Measurements from ENCODE around the gene PWWP2B.
"Not testable (repeated sequence)": the region's sequence is repeated elsewhere in the genome, so short reads cannot be mapped to it uniquely, and the experiment has no call there.

Gene PWWP2B

DNA sequence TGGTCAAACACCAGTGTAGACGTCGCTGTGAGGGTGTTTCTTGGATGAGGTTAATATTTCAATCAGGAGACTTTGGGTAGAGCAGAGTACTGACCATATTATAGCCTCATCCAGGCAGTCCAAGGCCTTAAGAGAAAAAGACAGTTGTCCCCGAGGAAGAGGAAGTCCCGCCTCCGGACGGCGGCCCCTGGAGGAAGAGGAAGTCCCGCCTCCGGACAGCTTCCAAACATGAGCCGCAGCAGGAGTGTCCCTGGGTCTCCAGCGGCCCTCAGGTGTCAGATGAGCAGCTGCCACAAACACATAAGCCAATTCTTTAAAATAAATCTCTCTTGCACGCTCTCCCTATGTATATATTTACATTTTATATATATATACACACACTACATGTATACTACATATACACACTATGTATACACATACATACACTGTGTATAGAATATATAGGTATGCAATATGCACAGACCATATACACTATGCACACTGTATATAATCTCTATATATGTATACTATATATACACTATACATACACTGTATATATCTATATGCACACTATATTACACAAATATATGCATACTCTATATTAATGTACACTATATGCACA, 37.5 kb downstream of the PWWP2B start:
- DNase-seq (ENCODE audit: low spot score), result peak; percentile 55

DNA sequence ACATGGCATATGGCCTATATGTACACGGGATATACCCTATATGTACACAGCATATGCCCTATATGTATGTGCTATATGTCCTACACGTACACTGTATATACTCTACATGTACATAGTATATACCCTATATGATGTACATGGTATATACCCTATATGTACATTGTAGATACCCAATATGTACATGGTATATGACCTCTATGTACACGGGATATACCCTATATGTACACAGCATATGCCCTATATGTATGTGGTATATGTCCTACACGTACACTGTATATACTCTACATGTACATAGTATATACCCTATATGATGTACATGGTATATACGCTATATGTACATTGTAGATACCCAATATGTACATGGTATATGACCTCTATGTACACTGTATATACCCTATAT, 38.3 kb downstream of the PWWP2B start:
- not testable (repeated sequence) for DNase-seq (ENCODE audit: low spot score)

DNA sequence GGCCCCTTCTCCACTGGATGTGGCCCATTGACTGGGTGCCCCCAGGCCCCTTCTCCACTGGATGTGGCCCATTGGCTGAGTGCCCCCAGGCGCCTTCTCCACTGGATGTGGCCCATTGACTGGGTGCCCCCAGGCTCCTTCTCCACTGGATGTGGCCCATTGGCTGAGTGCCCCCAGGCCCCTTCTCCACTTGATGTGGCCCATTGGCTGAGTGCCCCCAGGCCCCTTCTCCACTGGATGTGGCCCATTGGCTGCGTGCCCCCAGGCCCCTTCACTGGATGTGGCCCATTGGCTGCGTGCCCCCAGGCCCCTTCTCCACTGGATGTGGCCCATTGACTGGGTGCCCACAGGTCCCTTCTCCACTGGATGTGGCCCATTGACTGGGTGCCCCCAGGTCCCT, 39.1 kb downstream of the PWWP2B start:
- not testable (repeated sequence) for DNase-seq (ENCODE audit: low spot score)

DNA sequence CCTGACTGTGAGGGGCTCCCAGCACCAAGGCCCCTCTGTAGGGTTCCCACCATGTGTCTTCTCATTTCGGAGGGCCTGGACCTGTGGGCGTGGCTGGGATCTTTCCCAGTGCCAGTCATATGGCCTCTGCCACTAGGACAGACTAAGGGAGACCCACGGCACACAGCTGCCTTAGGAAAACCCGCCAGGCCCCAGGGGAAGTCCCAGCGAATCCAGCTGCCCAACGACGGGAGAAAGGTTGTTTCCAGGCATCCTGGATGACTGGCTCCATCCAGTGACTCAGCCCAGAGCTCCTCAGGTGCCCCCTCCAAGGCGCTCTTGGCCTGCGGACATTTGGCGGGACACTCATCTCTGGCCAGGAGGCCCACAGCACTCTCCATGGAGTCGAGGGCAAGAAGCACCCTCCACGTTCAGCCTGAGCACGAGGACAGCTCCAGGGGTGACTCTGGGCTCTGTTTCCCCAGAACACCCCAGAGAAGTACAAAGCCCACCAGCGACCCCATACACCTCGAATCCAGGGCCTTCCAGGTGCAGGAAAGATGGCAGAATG, 39.9 kb downstream of the PWWP2B start:
- no peak for DNase-seq (ENCODE audit: low spot score)

DNA sequence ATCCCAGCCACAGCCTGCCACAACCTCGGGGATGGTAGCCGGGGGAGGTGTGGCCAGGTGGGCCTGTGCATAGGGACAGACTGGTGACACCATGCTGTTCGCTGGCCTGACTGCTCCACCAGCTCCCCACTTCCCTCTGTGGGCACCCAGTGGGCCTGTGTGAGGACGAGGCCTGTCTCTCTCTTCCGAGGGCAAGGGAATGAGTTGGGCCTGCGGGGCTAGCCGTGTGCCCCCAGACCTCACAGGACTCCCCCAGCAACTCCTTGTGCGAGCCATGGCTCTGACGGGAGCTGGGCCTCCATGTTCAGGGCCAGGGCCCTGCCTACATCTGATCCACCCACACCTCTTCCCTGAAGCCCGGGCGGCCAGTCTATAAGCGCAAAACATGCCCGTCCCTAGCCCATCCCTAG, 40.5 kb downstream of the PWWP2B start:
- no peak for DNase-seq (ENCODE audit: low spot score)

DNA sequence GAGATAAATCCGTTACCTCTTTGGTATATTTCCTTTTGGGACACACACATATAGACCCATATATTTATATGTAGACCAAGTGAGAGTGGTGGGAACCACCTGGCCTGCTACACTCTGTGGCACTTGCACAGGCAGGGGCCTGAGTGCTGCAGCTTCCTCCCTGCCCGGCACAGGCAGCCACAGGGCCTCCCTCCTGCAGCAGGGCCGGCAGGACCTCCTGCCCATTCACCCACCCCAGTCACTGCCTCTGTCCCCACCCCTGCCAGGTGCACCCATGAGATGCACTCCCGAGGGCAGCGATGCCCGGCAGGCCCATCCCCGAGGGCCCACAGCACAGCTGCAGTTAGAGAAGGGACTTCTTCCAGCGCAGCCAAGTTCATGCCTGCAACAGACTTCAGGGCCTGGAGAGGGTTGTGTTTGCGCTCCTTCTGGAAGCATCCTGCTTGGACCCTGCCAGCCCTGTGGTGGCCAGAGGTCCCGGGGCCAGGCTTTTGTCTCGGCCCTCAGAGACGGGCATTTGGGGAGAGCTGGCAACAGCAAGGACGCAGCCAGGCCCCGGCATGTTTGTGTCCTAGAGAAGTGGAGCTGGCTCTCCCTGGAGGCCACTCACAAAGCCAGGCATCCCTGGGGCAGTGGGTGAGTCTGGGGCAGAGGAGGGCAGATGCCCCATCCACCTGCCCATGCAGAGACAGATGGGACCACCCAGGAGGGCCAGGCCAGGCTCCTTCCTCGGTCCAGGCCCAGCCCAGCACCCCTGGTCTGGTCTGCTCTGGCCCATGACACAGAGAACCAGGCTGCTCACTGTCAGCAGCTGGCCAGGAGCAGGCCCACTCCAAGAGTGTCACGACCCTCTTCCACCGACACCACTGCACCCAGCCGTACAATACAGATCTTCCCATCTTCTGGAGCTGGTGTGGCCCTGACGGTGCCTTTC, 41.4 kb downstream of the PWWP2B start:
- DNase-seq (ENCODE audit: low spot score), result no peak

DNA sequence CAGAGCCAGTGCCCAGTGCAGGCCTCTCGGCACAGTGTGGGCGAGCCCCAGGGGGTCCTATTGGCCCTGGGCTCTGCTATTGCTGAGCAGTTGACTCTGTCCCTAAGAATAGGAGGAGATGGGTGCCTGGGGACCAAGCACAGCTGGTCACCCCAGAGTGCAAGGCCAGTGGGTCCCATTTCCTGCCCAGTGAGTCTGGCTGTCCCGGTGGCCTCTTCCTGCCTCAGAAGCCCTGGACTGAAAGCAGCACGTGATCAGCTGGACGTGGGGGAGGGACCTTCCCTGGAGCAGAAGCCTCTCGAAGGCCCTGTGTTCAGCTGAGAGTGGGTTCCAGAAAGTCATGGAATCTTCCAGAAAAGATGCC, 42.0 kb downstream of the PWWP2B start:
- no peak for DNase-seq (ENCODE audit: low spot score)

DNA sequence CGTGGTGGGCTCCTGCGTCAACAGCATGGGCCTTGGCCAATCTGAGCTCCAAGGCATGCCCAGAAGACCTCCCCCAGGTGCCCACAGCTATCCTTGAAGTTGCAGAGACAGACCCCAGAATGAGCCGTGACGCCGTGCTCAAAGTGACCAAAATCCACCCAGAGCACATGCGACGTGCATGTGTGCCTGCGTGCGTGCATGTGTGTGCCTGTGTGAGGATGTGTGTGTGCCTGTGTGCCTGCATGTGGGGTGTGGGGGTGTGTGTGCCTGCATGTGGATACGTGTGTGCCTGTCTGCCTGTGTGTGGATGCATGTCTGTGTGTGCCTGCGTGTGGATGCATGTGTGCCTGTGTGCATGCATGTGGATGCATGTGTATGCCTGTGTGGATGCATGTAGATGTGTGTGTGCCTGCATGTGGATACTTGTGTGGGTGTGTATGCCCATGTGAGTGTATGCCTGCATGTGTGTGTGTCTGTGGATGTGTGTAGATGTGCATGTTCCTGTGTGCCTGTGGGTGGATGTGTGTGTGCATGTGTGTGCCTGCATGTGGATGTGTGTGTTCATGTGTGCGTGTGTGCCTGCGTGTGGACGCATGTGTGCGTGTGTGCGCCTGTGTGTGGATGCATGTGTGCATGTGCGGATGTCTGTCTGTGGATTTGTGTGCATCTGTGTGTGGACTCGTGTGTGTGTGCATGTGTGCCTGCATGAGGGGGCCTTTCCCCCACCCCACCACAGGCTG, 42.6 kb downstream of the PWWP2B start:
- DNase-seq (ENCODE audit: low spot score), result no peak

DNA sequence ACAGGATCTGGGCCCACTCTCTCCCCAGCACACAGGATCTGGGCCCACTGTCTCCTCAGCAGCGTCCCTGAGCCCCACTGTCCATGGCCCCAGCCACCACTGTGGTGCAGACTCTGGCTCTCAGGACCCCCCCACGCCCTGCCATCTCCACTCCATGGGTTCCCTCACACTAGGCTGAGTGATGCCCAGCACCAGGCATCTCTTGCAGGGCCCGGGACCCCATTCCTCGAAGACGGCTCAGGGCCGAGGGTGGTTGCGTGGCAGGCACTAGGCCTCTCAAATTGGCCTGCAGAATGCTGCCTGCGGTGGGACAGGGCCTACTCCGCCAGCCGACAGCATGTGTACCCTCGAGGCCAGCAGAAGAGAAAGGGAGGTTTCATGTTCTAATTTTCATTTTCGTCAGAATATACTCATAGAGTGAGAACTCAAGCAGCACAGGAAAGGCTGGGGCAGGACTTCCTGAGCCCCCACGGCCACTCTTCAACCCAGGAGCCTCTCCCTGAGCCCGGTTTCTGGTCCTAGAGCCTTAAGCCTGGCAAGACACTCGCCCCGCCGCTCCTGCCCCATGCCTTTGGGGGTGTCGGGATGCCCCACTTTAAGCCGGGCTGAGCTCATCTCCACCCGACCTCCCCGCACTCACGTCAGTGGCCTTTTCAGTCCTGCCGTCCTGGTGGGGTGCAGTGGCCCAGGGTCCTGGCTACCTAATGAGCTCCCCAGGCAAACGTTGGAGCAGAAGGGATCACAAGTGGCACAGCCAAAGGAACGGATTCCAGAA, 44.0 kb downstream of the PWWP2B start:
- DNase-seq (ENCODE audit: low spot score), result no peak

DNA sequence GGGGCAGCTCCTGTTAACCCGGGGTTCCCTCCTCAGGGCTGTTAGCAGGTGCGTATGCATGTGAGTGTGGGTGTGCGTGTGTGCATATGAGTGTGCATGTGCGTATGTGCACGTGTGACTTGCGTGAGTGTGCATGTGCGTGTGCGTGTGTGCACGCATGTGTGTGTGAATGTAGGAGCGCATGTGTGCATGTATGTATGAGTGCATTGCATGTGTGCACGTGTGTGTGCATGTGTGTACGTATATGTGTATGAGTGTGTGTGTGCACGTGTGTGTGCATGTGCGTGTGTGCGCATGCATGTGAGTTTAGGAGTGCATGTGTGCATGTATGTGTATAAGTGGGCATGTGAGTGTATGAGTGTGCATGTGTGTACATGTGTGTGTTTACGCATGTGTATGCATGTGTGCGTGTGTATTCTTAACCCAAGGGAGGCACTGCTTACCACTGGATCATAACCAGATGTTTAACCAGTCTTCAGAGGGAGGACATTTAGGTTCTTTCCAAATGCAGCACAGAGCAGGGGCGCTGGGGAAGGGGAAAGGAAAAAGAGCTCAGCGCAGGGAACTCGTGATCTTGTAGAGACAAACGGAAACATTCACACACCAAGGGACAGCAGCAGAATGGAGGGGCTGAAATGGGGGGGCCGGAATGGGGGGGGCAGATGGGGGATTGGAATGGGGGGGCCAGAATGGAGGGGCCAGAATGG, 45.0 kb downstream of the PWWP2B start:
- DNase-seq (ENCODE audit: low spot score), result no peak

DNA sequence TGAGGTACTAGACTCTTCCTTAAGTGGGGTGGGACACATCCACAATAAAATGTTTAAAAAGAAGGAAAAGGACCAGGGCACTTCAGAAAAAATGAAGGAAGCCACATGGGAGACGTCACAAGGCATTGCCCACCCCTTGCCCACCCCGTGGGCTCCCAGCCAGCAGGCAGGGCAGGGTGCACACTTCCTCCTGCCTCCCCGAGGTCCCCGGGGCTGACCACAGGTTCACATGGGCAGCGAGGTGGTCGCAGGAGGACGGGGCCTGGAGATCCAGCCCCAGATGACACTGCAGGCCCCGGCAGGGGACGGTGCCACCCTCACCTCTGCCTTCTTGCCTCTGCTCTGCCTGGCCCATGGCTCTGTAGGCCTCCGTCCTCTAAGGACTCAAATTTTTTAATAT, 45.6 kb downstream of the PWWP2B start:
- DNase-seq (ENCODE audit: low spot score), result no peak

DNA sequence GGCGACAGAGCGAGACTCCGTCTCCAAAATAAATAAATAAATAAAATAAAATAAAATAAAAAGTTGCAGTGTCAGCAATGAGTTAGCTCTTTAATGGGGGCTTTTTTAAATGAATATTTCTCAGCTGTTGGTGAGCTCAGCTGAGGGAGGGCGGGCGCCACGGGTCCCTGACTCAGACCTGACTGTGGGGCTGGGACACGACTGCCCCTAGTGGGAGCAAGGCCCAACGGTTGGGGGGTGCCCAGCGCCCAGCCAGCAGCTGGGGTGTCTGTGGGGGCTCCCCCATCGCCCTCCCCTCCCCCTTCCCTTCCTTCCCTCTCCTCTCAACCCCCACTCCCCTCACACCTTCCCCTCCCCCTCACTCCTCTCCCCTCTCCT, 46.6 kb downstream of the PWWP2B start:
- DNase-seq (ENCODE audit: low spot score), result peak; percentile 79

DNA sequence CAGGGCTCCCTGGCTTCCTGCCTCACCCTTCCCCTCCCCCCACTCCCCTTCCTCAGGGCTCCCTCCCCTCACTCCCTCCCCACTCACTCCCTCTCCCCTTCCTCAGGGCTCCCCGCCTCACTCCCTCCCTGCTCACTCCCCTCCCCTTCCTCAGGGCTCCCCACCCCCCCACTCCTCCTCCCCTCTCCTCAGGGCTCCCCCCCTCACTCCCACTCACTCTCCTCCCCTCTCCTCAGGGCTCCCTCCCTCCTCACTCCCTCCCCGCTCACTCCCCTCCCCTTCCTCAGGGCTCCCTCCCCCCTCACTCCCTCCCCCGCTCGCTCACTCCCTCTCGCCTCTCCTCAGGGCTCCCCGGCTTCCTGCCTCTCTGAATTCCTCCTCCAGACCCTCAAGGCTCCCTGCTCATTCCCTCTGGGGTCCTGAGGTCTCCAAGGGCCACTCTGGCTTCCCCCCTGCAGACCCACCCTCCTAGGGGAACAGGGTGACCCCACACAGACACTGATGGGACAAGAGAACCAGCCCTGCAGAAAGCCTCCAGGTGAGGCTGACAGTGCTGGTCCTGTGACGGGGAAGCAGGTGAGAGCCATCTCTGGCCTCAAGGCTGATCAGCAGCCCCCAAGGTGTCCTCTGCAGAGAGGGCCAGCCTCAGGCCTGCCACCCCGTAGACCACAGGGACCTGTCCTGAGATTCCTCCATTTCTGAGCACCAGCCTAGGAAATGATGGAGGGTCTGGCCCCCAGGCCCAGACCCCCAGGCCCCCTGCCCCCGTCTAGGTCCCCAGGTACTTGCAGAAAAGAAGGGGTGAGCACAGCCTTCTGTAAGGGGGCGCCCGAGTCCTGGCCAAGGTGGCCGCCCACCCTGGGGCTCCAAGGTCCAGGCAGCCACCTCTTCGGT, 47.2 kb downstream of the PWWP2B start:
- no peak for DNase-seq (ENCODE audit: low spot score)

DNA sequence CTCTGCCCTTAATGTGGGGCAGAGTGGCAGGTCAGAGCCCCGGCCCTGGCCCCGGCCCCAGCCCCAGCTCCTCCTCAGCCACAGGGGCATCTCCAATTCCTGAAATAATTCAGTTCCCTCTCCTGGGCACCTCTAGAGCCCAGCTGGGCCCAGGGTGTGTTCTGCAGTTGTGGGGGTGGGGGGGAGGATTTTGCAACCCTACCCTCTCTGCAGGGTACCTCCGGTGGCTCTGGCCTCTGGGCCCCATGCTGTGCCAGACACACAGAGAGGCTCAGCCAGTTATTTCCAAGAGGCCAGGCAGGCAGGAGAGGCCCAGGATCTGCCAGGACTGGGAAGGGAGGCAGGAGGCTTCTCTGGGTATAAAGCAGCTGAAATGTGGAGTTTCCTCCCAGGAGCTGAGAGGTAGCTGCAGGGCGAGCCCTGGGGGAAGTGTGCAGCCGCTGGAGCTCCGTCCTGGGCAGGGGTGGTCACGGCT, 47.9 kb downstream of the PWWP2B start:
- no peak for DNase-seq (ENCODE audit: low spot score)

DNA sequence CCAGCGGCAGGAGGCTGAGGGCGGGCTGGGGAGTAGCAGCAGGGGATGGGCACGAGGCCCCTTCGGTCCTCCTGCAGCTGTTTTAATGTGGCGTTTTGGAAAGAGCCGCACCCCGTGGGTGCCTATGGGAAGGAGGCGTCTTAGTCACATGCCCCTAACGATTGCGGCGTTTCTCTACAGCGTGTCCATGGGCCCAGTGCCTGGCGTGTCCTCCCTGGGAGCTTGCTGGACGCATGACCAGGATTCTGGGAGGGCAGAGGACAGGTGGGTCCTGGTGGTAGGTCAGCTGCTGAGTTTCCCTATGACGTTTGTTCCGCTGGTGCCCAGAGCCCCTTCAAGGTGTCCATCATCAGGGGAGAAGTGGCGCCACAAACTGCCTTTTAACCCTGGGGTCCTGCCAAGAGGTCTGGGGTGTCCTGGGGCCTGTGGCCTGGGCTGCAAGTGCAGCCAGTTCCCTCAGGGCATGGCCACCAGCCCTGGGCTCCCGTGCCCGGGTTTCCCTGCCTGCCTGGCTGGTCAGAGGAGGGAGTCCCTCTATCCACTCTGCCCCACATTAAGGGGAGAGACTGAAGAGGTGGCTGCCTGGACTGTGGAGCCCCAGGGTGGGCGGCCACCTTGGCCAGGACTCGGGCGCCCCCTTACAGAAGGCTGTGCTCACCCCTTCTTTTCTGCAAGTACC, 48.7 kb downstream of the PWWP2B start:
- DNase-seq (ENCODE audit: low spot score), result no peak

DNA sequence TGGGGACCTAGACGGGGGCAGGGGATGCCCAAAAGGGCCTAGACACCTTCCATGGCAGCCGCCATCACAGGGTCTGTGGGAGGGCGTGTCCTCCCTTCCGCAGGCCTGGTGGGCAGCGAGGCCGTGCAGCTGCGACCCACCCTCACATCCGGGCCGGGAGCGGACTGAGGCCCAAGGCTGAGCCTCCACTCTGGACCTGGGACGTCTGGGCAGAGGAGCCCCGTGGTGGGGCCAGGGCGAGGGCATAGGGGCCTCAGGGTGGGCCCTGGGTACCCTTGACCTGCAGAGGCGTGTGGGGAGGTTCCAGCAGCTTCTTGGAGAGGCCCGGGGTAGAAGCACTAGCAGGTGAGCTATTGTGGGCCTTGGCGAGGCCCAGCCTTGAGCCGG, 49.2 kb downstream of the PWWP2B start:
- DNase-seq (ENCODE audit: low spot score), result no peak

DNA sequence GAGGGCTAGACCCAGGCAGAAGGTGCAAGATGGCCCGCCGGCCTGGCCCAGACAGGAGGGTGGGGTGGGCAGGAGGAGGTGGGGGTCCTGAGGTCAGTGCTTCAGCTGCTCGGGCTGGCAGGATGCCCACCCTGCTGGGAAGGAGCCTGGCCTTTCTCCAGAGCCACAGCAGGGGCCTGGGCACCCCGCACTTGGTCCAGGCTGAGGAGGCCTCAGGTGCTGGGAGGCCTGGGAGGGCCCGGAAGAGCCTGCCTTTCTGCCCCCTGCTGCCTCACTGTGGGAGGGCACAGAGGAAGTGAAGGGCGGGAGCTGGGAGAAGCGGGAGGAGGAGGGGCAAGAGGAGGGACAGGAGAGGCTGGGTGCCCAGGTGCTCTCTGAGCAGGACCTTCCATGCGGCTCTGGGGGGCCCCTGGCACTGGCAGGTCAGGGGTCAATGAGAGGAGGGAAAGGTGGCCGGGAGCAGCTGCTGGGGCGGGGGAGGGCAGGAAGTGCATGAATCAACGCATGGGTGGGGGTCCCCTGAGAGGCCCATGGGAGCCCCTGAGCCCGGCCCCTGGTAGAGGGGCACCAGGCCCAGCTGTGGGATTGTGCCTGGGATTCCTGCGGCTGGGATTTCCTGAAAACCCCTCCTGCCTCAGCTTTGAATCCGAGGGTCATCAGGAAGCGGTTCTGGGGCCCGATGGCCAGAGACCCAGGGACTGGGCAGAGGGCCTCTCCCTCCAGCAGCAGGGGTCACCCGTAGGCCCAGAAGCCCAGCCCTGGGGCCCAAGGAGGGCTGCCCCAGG, 49.9 kb downstream of the PWWP2B start:
- peak; percentile 86 for DNase-seq (ENCODE audit: low spot score)

DNA sequence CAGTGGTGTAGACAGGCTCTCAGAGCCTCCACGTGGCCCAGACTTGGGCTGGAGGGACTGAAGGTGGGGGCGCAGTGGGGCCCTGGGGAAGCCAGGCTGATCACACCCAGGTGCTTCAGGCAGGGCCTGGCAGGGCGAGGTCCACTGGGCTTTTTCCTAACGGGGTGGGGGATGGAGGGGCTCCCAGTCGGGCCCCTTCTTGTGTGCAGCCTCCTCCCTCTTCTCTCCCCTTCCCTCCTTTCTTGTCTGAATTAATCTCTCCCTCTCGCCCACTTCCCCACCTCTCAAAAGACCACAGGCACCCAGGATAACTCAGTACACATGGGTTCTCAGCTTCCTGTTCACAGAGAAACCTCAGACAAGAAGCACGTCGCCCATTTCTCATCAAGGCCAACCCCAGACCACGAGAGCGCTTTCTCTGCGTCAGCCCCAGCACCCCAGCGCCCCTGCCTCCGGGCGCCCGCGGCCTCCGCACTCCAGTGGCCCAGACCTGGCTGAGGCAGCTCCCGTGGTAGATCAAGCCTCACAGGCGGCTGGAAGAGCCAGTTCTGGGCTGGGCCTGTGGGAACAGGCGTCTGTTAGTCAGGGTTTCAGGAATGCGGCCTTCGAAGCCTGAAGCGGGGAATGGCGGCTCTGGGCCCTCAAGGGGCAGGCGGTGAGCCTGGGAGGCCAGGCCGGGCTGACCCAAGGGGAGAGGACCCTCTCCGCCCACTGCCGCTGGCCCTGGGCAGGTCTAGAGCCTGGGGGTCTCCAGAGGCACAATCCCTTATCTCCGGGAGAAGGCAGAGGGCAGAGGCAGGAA, 50.6 kb downstream of the PWWP2B start:
- peak; percentile 75 for DNase-seq (ENCODE audit: low spot score)

Data from NAMALWA (cell line).